BLaER1 treated with 17β-estradiol and CSF1 and Interleukin-3, amounts not matched to agents 10 nM and 100 nM (cell line): ENCODE data around the gene CDRT15L2.
"Not testable (repeated sequence)": the region's sequence is repeated elsewhere in the genome, so short reads cannot be mapped to it uniquely, and the experiment has no call there.

Experiments
- H3K27ac ChIP-seq, 11 experiments: shearing (Covaris generic); formaldehyde crosslinking; 2 replicates each; pipeline ENCODE4 v1.8.1; 2022
- H3K27me3 ChIP-seq, 11 experiments: shearing (Covaris generic); formaldehyde crosslinking; 2 replicates each; pipeline ENCODE4 v1.8.1; 2022
- H3K36me3 ChIP-seq, 11 experiments: shearing (Covaris generic); formaldehyde crosslinking; 2 replicates each; pipeline ENCODE4 v1.8.1; 2022
- H3K4me1 ChIP-seq, 10 experiments: shearing (Covaris generic); formaldehyde crosslinking; 2 replicates each; pipeline ENCODE4 v1.8.1; 2022
- H3K4me2 ChIP-seq, 11 experiments: shearing (Covaris generic); formaldehyde crosslinking; 2 replicates each; pipeline ENCODE4 v1.8.1; 2022
- H3K4me3 ChIP-seq, 10 experiments: shearing (Covaris generic); formaldehyde crosslinking; 2 replicates each; pipeline ENCODE4 v1.8.1; 2022
- H3K9ac ChIP-seq, 11 experiments: shearing (Covaris generic); formaldehyde crosslinking; 2 replicates each; pipeline ENCODE4 v1.8.1; 2022
- H3K9me3 ChIP-seq, 11 experiments: shearing (Covaris generic); formaldehyde crosslinking; replicated peaks in 1 of 11; 2 replicates each; pipeline ENCODE4 v1.8.1; 2022
- H4K20me1 ChIP-seq, 11 experiments: shearing (Covaris generic); formaldehyde crosslinking; 2 replicates each; pipeline ENCODE4 v1.8.1; 2022
- Cebpa-rat ChIP-seq, 11 experiments: shearing (Covaris generic); IDR thresholded peaks; 2 replicates each; pipeline ENCODE4 v1.8.1; 2022

CDRT15L2 gene

GRCh38 chr17:20605568-20605967, 26.0 kb downstream of the CDRT15L2 start:
- not testable (repeated sequence) for H3K4me1 ChIP-seq, H4K20me1 ChIP-seq, H3K4me3 ChIP-seq, H3K36me3 ChIP-seq, H3K9me3 ChIP-seq, H3K4me2 ChIP-seq, H3K9ac ChIP-seq, H3K27me3 ChIP-seq, H3K27ac ChIP-seq

- H3K36me3 ChIP-seq, result not testable (repeated sequence)
Measured at GRCh38 chr17:20609490-20609889, 30.0 kb downstream of the CDRT15L2 start.

GRCh38 chr17:20611309-20611708, 31.8 kb downstream of the CDRT15L2 start:
- Histone ChIP-seq H3K4me2 (no peak overlapping the region), H3K4me3 (no peak overlapping the region), H3K9ac (no peak overlapping the region), H3K9me3 (no peaks in the 10 kb centered on the region), H3K27ac (no peak overlapping the region), H4K20me1 (no peaks in the 10 kb centered on the region), H3K27me3 (no peaks in the 10 kb centered on the region), H3K36me3 (no peaks in the 10 kb centered on the region), H3K4me1 (no peaks in the 10 kb centered on the region)
- TF ChIP-seq Cebpa-rat (IDR thresholded peaks at IDR 0.05), result no peak

More at GRCh38 chr17:20609490-20609889, 30.0 kb downstream of the CDRT15L2 start:
- not testable (repeated sequence) for H3K4me2 ChIP-seq, H3K9ac ChIP-seq, H3K27me3 ChIP-seq, H3K4me3 ChIP-seq, H4K20me1 ChIP-seq, H3K4me1 ChIP-seq, H3K9me3 ChIP-seq, H3K27ac ChIP-seq

- H3K27ac ChIP-seq, result no peak overlapping the region
- no peaks in the 10 kb centered on the region for H3K27me3 ChIP-seq
- no peak for TF ChIP-seq Cebpa-rat (IDR thresholded peaks at IDR 0.05)
- H3K9me3 ChIP-seq, result no peaks in the 10 kb centered on the region
- H3K4me3 ChIP-seq, result no peak overlapping the region
- H3K36me3 ChIP-seq, result no peaks in the 10 kb centered on the region
- H3K4me1 ChIP-seq, result no peaks in the 10 kb centered on the region
- H3K4me2 ChIP-seq, result no peak overlapping the region
- no peak overlapping the region for H3K9ac ChIP-seq
- H4K20me1 ChIP-seq, result no peaks in the 10 kb centered on the region
Measured at GRCh38 chr17:20612635-20613034, 33.1 kb downstream of the CDRT15L2 start.

- Histone ChIP-seq H3K27ac (no peak overlapping the region), H3K9me3 (no peaks in the 10 kb centered on the region), H4K20me1 (no peaks in the 10 kb centered on the region), H3K27me3 (no peaks in the 10 kb centered on the region), H3K36me3 (no peaks in the 10 kb centered on the region), H3K4me2 (no peak overlapping the region), H3K4me1 (no peaks in the 10 kb centered on the region), H3K9ac (no peak overlapping the region), H3K4me3 (no peak overlapping the region)
- TF ChIP-seq Cebpa-rat (IDR thresholded peaks at IDR 0.05), result no peak
Measured at GRCh38 chr17:20613248-20613647, 33.7 kb downstream of the CDRT15L2 start.

GRCh38 chr17:20613905-20614304, 34.4 kb downstream of the CDRT15L2 start:
- H3K27ac ChIP-seq, result no peak overlapping the region
- no peaks in the 10 kb centered on the region for H3K4me1 ChIP-seq
- H3K4me2 ChIP-seq, result no peak overlapping the region
- no peak overlapping the region for H3K9ac ChIP-seq
- no peak for TF ChIP-seq Cebpa-rat (IDR thresholded peaks at IDR 0.05)
- no peaks in the 10 kb centered on the region for H4K20me1 ChIP-seq
- no peak overlapping the region for H3K4me3 ChIP-seq
- H3K27me3 ChIP-seq, result no peaks in the 10 kb centered on the region
- H3K9me3 ChIP-seq, result no peaks in the 10 kb centered on the region
- H3K36me3 ChIP-seq, result no peaks in the 10 kb centered on the region

GRCh38 chr17:20615461-20615860, 35.9 kb downstream of the CDRT15L2 start:
- H4K20me1 ChIP-seq, H3K4me2 ChIP-seq, H3K4me1 ChIP-seq, H3K4me3 ChIP-seq, H3K36me3 ChIP-seq, H3K9ac ChIP-seq, H3K27ac ChIP-seq, H3K27me3 ChIP-seq, H3K9me3 ChIP-seq: not testable (repeated sequence)
